NCI-H1092 treated with DMSO at 0.1 percent for 48 hours (cell line): ENCODE data around the gene CPNE7.
"Not testable (repeated sequence)": the region's sequence is repeated elsewhere in the genome, so short reads cannot be mapped to it uniquely, and the experiment has no call there.

Source experiments
- DNase-seq: peaks from one replicate; lab custom pipeline; 2025; lab: John Stamatoyannopoulos, UW

Gene CPNE7

GRCh38 chr16:89623511-89624261, 48.1 kb downstream of the CPNE7 start:
- no peak for DNase-seq

DNA sequence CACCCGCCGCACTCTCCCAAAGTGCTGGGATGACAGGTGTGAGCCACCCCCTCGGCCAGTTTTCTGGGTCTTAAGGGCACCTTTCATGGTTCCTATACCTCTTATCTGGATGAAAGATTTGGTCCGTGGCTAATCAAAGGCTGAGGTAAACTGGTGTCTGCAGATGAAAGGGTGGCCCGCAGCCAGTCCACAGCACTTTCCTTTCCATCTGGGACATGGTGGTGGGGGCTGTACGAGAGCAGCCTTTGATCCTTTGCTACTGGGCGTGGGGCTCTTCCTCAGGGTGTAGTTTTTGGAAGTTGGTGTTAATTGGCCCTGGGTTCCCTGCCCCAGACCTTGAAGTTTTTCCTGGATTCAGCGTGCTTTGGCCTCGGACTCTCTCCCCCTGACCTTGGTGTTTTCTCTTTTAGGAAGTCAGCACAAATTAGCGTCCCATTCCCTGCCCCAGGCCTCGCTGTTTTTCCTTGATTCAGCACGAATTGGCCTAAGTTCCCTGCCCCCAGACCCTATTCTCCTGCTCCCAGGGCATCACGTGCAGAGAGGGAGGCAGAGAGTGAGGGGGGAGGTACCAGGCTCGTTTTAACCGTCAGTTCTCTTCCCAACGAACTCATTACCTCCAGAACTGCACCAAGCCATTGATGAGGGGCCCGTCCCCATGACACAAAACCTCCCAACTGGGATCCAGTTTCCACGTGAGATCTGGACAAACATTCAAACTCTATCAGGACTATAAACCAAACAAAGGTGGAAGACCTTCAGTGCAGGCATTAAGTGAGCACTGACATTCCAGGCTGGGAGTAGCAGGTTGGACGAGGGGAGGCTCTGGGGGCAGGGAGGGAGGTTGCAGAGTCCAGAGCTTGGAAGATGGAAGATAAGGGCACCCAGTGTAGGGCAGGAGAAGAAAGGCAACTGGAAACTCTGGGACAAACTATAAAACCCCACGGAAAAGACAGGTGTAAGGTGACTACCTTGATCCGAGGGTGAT, 49.5 kb downstream of the CPNE7 start:
- DNase-seq: no peak

- DNase-seq: no peak
Observed at GRCh38 chr16:89629827-89630610, 54.5 kb downstream of the CPNE7 start.

GRCh38 chr16:89633064-89633631, 57.6 kb downstream of the CPNE7 start:
- no peak for DNase-seq

- DNase-seq: not testable (repeated sequence)
Observed at GRCh38 chr16:89634463-89635385, 59.2 kb downstream of the CPNE7 start.

- DNase-seq: no peak
Observed at GRCh38 chr16:89636663-89637062, 61.1 kb downstream of the CPNE7 start.

- no peak for DNase-seq
Observed at GRCh38 chr16:89637379-89637778, 61.8 kb downstream of the CPNE7 start.

GRCh38 chr16:89638455-89638854, 62.9 kb downstream of the CPNE7 start:
- DNase-seq: no peak

DNA sequence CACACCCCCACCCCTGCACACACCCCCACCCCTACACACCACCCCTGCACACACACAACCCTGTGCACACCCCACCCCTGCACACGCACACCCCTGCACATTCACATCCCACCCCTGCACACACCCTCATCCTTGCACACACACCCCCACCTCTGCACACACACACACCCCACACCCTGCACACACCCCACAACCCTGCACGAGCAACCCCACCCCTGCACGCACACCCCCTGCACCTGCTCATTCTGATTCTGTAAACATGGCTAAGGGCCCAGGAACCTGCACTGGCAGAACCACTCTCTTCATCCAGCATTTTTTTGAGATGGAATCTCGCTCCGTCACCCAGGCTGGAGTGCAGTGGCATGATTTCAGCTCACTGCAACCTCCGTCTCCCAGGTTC, 63.8 kb downstream of the CPNE7 start:
- no peak for DNase-seq

DNA sequence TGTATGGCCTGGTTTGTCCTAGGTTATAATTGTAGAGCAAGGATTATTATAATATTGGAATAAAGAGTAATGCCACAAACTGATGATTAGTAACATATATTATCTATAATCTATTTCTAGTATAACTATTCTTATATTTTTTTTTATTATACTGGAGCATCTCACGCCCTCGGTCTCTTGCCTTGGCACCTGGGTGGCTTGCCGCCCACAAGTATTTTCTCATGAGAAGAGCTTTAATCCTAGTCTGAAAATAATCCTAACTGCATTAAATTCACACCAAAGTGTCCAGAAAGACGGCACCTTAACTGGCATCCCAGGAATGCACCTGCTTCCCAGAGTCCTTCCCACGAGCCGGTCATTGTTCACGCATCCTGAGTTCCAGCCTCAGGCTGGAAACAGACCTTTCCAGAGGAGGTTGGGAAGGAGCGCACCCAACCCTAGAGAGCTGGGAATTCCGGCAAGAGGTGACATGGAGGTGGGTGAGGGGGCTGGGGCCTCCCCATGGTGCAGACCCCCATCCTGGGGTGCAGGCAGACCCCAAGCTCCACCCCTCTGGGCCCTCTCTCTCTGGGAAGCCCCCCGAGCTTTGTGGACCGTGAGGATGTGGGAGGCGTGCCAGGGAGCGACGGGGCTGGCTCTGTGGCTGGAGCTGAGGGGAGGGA, 66.0 kb downstream of the CPNE7 start:
- no peak for DNase-seq

GRCh38 chr16:89642574-89642973, 67.0 kb downstream of the CPNE7 start:
- no peak for DNase-seq

- no peak for DNase-seq
Observed at GRCh38 chr16:89643769-89644300, 68.3 kb downstream of the CPNE7 start.

DNA sequence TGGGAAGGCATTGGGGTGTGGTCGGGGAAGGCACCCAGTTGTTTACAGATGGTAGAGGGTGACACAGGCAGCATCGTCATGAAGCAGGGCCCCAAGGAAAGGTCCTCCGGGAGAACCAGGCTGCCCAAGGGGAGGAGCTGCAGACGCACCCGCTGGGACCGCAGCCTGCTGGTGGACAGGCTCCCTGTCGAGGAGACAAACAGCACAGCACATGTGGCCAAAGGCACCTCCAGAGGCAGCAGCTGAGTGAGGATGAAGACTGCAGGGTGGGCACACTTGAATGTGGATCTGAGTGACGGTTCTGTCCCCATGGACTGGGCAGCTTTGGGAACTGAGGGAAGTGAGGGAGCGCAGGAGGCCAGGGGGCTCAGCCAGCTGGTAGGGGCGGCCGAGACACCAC, 69.6 kb downstream of the CPNE7 start:
- no peak for DNase-seq

DNA sequence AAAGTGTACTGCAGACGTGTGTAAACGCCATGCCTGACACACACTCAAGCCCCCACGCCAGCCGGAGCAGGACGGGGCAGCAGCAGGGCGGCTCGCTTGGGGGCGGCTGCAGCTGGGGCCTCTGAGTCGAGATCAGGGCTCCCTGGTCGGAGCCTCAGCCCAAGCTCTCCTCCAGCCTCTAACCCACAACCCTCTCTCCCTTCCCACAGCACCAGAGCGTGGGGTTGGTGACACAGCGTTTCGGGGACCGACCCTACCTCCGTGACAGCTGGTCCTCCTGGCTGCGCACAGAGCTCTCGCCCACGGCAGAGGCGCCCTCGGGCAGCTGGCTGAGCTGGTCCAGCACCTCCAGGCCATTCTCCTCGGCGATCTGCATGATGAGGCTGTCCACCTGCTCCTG, 70.7 kb downstream of the CPNE7 start:
- no peak for DNase-seq
